GM19438 (cell line): ENCODE measurements around the gene RFLNA.

Source experiments
- ATAC-seq: cut with Tn5 transposase; IDR thresholded peaks from one replicate; pipeline ENCODE4 v1.9.1; 2021; ENCODE audit warnings: low read depth; ENCODE audit not compliant: unreplicated experiment

Gene RFLNA

GRCh38 chr12:124302807-124303578 is 8.1 kb downstream of the RFLNA start:
- no peak for ATAC-seq

- no peak for ATAC-seq
Measured at GRCh38 chr12:124303579-124304313, 8.9 kb downstream of the RFLNA start.

GRCh38 chr12:124304314-124304790 is 9.5 kb downstream of the RFLNA start:
- ATAC-seq = no peak

- no peak for ATAC-seq
Measured at GRCh38 chr12:124305136-124305535, 10.2 kb downstream of the RFLNA start.

- ATAC-seq = no peak
Measured at GRCh38 chr12:124305776-124306685, 11.1 kb downstream of the RFLNA start.

GRCh38 chr12:124306686-124307555 is 12.0 kb downstream of the RFLNA start:
- ATAC-seq = no peak

GRCh38 chr12:124307556-124307825 is 12.6 kb downstream of the RFLNA start:
- no peak for ATAC-seq

GRCh38 chr12:124308741-124309140 is 13.8 kb downstream of the RFLNA start:
- no peak for ATAC-seq

- no peak for ATAC-seq
Measured at GRCh38 chr12:124309231-124309630, 14.3 kb downstream of the RFLNA start.

- ATAC-seq = no peak
Measured at GRCh38 chr12:124309744-124310143, 14.9 kb downstream of the RFLNA start.

- no peak for ATAC-seq
Measured at GRCh38 chr12:124310178-124310577, 15.3 kb downstream of the RFLNA start.

- no peak for ATAC-seq
Measured at GRCh38 chr12:124310785-124311184, 15.9 kb downstream of the RFLNA start.

- no peak for ATAC-seq
Measured at GRCh38 chr12:124311292-124312109, 16.6 kb downstream of the RFLNA start.

GRCh38 chr12:124312601-124313000 is 17.7 kb downstream of the RFLNA start:
- ATAC-seq = no peak

GRCh38 chr12:124314207-124314606 is 19.3 kb downstream of the RFLNA start:
- no peak for ATAC-seq

- ATAC-seq = no peak
Measured at GRCh38 chr12:124314766-124315165, 19.9 kb downstream of the RFLNA start.

GRCh38 chr12:124315372-124316044 is 20.6 kb downstream of the RFLNA start:
- no peak for ATAC-seq

GRCh38 chr12:124316257-124316900 is 21.5 kb downstream of the RFLNA start:
- no peak for ATAC-seq
